Hematopoietic multipotent progenitor cell treated with erythropoietin and hydrocortisone succinate and interleukin-3 and kit ligand, for 15 days (in vitro differentiated cells): ENCODE data around the gene KLHL10.

ENCODE experiments used
- DNase-seq: peaks from one replicate; pipeline ENCODE4 v3.0.0-alpha.2; 2015; ENCODE audit warnings: low spot score

Gene KLHL10

GRCh38 chr17:41837761-41838538 is at the start of gene KLHL10:
TSS of gene KLHL10 (plus strand) at chr17:41837825. CDS start at chr17:41837933, 108 bp downstream.
- no peak for DNase-seq

- no peak for DNase-seq
Measured at GRCh38 chr17:41792845-41793783, 44.5 kb upstream of the KLHL10 start.

GRCh38 chr17:41793784-41794539 is 43.7 kb upstream of the KLHL10 start:
- DNase-seq = no peak

GRCh38 chr17:41794540-41794975 is 43.1 kb upstream of the KLHL10 start:
- no peak for DNase-seq

- DNase-seq = no peak
Measured at GRCh38 chr17:41796121-41796895, 41.3 kb upstream of the KLHL10 start.

GRCh38 chr17:41797377-41797776 is 40.2 kb upstream of the KLHL10 start:
- no peak for DNase-seq

- no peak for DNase-seq
Measured at GRCh38 chr17:41799366-41799765, 38.3 kb upstream of the KLHL10 start.

- no peak for DNase-seq
Measured at GRCh38 chr17:41800601-41801373, 36.8 kb upstream of the KLHL10 start.

GRCh38 chr17:41801374-41802271 is 36.0 kb upstream of the KLHL10 start:
- peak; percentile 68 for DNase-seq

- DNase-seq = no peak
Measured at GRCh38 chr17:41803049-41804020, 34.3 kb upstream of the KLHL10 start.

GRCh38 chr17:41806685-41807445 is 30.8 kb upstream of the KLHL10 start:
- DNase-seq = no peak

- no peak for DNase-seq
Measured at GRCh38 chr17:41810659-41811548, 26.7 kb upstream of the KLHL10 start.

- no peak for DNase-seq
Measured at GRCh38 chr17:41811549-41812380, 25.9 kb upstream of the KLHL10 start, which contains the start of gene P3H4. TSS of gene P3H4 (minus strand) at chr17:41811949. CDS start at chr17:41811915, 34 bp downstream.

- no peak for DNase-seq
Measured at GRCh38 chr17:41812381-41813151, 25.1 kb upstream of the KLHL10 start, which contains the start of gene FKBP10. TSS of gene FKBP10 (plus strand) at chr17:41813004. CDS start at chr17:41813035, 31 bp downstream.
